SJCRH30 (cell line): ENCODE results near the gene CELSR1. TPM values are rescaled to one million over a fixed set of nuclear protein-coding genes. Genes with fewer than 3 reads are reported as not detected.

Experiments used
- DNase-seq, 2 experiments: peaks; one replicate each; pipeline ENCODE4 v3.0.0-alpha.2; 2015 to 2020
- H3K27ac ChIP-seq: fragments of 250-450 bp; sonication (Bioruptor Pico); 2 replicates; pipeline ENCODE4 v1.5.1; 2020; ENCODE audit warnings: mild to moderate bottlenecking, moderate library complexity
- H3K27me3 ChIP-seq: fragments of 250-450 bp; sonication (Bioruptor Pico); 2 replicates; pipeline ENCODE4 v1.5.1; 2020; ENCODE audit warnings: mild to moderate bottlenecking, moderate library complexity
- H3K36me3 ChIP-seq: fragments of 250-450 bp; sonication (Bioruptor Pico); 2 replicates; pipeline ENCODE4 v1.5.1; 2020; ENCODE audit warnings: mild to moderate bottlenecking, moderate library complexity
- H3K4me1 ChIP-seq: fragments of 250-450 bp; sonication (Bioruptor Pico); 2 replicates; pipeline ENCODE4 v1.5.1; 2020; ENCODE audit warnings: mild to moderate bottlenecking, moderate library complexity
- H3K4me3 ChIP-seq: fragments of 250-450 bp; sonication (Bioruptor Pico); 2 replicates; pipeline ENCODE4 v1.5.1; 2020; ENCODE audit warnings: mild to moderate bottlenecking, moderate library complexity
- H3K9me3 ChIP-seq: fragments of 250-450 bp; sonication (Bioruptor Pico); replicated peaks from 2 replicates; pipeline ENCODE4 v1.5.1; 2020; ENCODE audit warnings: mild to moderate bottlenecking, moderate library complexity
- total RNA-seq: library from RNA; depleted of rRNA; stranded (reverse); fragments of >200 nt; shearing (Covaris generic); gene quantifications from 2 replicates; pipeline ENCODE4 v1.2.3, GENCODE V29; 2014

The CELSR1 gene
- total RNA-seq, 1 experiment from 2014 or later: not detected

DNA sequence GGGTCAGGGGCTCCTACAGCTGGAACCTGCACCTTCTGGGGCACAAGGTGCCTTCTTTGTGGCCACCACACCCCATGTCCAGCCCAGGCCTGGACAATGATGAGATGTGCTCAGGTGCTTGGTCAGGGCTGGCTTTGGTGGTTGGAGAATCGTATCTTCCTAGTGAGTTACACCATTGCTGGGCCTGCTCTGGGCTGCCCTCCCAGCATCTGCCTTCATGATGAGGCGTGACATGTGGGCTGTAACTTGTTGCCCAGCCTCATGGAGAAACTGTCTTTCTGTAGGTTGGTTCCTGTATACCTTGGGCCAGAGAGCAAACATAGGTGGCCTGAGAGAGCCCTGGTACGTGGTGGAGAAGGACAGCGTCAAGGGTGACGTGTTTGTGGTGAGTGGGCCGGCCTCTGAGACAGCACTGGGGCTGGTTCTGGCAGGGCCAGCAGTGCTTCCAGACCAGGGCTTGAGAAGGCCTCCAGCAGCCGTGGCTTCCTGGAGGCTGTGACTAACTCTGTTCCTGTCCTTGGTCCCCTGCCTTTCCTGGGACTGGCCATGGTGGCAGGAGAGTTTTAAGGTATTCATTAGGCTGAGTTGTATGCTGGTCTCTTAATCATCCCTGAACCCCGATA is 183.8 kb downstream of the CELSR1 start:
- H3K36me3 ChIP-seq: peaks cover 32% of the 10 kb centered on the region
- no peaks in the 10 kb centered on the region for H3K9me3 ChIP-seq
- DNase-seq: no peak
- no peak overlapping the region for H3K27ac ChIP-seq
- no peaks in the 10 kb centered on the region for H3K27me3 ChIP-seq
- no peaks in the 10 kb centered on the region for H3K4me1 ChIP-seq
- H3K4me3 ChIP-seq: no peak overlapping the region

- Histone ChIP-seq H3K9me3 (no peaks in the 10 kb centered on the region), H3K4me3 (no peak overlapping the region), H3K27ac (no peak overlapping the region), H3K27me3 (no peaks in the 10 kb centered on the region), H3K4me1 (no peaks in the 10 kb centered on the region), H3K36me3 (peaks cover 40% of the 10 kb centered on the region)
- no peak for DNase-seq
Measured at GRCh38 chr22:46352691-46353386, 184.6 kb downstream of the CELSR1 start.

GRCh38 chr22:46352276-46352675 is 185.1 kb downstream of the CELSR1 start:
- H3K4me1 ChIP-seq: no peaks in the 10 kb centered on the region
- no peak overlapping the region for H3K27ac ChIP-seq
- no peak overlapping the region for H3K4me3 ChIP-seq
- no peak for DNase-seq
- H3K9me3 ChIP-seq: no peaks in the 10 kb centered on the region
- H3K27me3 ChIP-seq: no peaks in the 10 kb centered on the region
- peaks cover 46% of the 10 kb centered on the region for H3K36me3 ChIP-seq

DNA sequence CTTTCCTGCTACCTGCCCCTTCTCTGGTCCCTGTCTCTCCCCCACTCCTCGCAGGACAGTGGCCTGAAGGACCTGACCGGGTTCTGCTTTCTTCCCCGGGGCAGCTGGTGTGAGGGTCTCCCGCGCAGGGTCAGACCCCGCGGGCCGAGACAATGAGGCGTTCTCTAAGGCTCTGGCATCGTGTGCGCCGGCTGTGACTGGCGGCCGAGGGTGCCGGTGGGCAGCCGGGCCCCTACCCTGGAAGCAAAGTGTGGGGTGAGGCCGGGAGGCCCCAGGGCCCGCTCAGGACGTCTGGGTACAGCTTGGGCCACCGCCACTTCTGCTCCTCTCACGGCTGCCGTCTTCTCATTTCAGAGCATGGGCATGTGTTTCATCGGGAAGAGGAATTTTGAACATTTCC is 185.7 kb downstream of the CELSR1 start:
- Histone ChIP-seq H3K36me3 (peaks cover 50% of the 10 kb centered on the region), H3K27me3 (no peaks in the 10 kb centered on the region), H3K27ac (no peak overlapping the region), H3K4me1 (no peaks in the 10 kb centered on the region), H3K4me3 (no peak overlapping the region), H3K9me3 (no peaks in the 10 kb centered on the region)
- DNase-seq: no peak

DNA sequence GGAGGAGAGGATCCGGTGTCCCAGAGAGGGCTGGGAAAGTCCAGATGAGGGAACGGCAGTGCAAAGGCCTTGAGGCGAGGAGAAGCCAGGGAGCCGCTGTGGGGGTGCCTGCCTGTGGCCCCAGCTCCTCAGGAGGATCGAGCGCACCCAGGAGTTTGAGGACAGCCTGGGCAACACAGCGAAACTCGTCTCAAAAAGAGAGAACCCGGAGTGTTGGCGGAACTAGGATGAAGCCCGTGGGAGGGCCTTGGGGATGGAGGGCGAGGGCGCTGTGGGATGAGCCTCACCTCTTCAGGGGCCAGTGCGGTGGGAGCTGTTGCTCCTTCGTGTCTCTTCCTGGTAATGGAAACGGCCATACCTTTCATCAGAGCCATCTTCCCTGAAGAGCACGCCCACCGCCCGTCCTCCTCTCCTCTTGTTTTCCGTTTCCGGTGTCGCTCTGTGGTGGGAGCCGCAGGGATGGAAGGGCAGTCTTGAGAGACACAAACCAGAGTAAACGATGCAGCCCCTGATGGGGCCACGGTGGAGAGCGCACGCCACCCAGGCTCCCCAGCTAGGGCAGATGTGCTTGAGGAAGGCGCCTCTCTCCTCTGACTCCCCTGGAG is 186.2 kb downstream of the CELSR1 start:
- H3K4me1 ChIP-seq: no peaks in the 10 kb centered on the region
- no peak for DNase-seq
- H3K4me3 ChIP-seq: no peak overlapping the region
- H3K9me3 ChIP-seq: no peaks in the 10 kb centered on the region
- no peaks in the 10 kb centered on the region for H3K27me3 ChIP-seq
- H3K27ac ChIP-seq: no peak overlapping the region
- peaks cover 55% of the 10 kb centered on the region for H3K36me3 ChIP-seq

- no peaks in the 10 kb centered on the region for H3K27me3 ChIP-seq
- no peaks in the 10 kb centered on the region for H3K4me1 ChIP-seq
- no peak for DNase-seq
- H3K36me3 ChIP-seq: peaks cover 60% of the 10 kb centered on the region
- no peak overlapping the region for H3K27ac ChIP-seq
- no peak overlapping the region for H3K4me3 ChIP-seq
- no peaks in the 10 kb centered on the region for H3K9me3 ChIP-seq
Measured at GRCh38 chr22:46350646-46351045, 186.8 kb downstream of the CELSR1 start.

GRCh38 chr22:46350121-46350520 is 187.3 kb downstream of the CELSR1 start:
- Histone ChIP-seq H3K4me1 (no peaks in the 10 kb centered on the region), H3K9me3 (no peaks in the 10 kb centered on the region), H3K27me3 (no peaks in the 10 kb centered on the region), H3K36me3 (peaks cover 64% of the 10 kb centered on the region), H3K27ac (no peak overlapping the region), H3K4me3 (no peak overlapping the region)
- DNase-seq: no peak

DNA sequence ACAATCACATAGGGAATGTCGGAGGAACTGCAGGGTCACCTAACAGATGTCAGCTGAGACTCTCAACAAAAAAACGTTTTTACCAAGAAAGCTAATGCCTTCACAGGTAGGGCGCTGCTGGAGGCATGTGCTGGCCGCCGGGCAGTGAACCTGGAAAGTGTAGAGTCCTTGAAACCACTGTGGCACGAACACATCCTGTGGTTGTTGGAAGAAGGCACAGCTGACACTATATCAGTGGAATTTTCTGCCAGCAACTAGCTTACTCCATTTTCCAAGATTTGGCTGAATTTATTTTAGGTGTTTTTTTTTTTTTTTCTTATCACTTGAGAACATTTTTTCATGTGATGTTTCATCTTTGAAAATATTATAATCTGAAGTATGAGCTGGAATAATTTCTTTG is 187.7 kb downstream of the CELSR1 start:
- no peaks in the 10 kb centered on the region for H3K9me3 ChIP-seq
- H3K27ac ChIP-seq: no peak overlapping the region
- DNase-seq: no peak
- no peaks in the 10 kb centered on the region for H3K4me1 ChIP-seq
- no peaks in the 10 kb centered on the region for H3K27me3 ChIP-seq
- peaks cover 66% of the 10 kb centered on the region for H3K36me3 ChIP-seq
- no peak overlapping the region for H3K4me3 ChIP-seq

DNA sequence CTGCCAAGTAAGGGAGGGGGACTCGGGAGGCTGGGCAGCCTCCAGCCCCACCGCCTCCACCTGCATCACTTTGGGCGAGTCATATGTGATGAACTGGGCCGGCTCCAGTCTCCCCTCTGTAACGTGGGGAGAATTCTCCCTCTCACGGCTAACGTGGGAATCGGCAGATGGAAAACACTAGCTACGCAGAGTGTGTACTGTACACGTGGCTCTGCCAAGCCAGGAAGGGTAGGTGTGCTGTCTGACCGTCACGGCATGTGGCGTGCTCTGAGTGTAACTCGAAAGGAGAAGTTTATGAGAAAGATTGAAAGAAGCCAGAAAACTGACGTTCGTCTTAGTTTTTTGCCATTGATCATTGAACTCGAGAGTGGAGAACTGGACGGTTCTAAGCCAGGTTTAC is 188.2 kb downstream of the CELSR1 start:
- peaks cover 68% of the 10 kb centered on the region for H3K36me3 ChIP-seq
- no peak overlapping the region for H3K4me3 ChIP-seq
- DNase-seq: no peak
- H3K4me1 ChIP-seq: no peaks in the 10 kb centered on the region
- H3K27ac ChIP-seq: no peak overlapping the region
- H3K27me3 ChIP-seq: no peaks in the 10 kb centered on the region
- H3K9me3 ChIP-seq: no peaks in the 10 kb centered on the region

DNA sequence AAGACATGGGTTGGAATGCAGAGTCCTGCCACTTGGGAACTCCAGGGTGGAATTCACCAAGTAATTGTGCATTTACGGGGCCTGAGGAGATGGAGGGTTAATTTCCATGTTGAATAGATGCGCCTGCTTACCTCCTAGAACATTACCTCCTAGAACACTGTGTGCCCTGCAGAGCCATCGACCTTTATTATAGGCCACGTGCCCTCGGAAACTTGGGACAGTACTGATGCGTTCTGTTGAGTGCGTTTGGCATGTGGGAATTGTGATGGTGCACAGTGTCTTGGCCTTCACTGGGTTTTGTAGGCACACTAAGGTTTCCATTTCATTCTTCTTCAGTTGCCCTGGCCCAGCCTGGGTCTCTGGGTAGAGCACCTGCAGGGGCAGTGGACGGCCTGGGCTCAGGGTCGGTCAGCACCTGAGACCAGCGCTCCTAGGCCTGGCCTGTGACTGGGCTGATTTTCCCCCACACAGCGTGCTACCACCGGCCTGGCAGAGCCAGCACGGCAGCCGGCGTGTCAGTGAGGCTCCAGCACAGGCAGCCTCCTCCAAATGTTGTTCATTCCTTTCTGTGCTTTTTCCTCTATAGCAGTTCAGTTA is 189.2 kb downstream of the CELSR1 start:
- no peaks in the 10 kb centered on the region for H3K9me3 ChIP-seq
- H3K27ac ChIP-seq: no peak overlapping the region
- H3K4me1 ChIP-seq: no peaks in the 10 kb centered on the region
- no peaks in the 10 kb centered on the region for H3K27me3 ChIP-seq
- peaks cover 75% of the 10 kb centered on the region for H3K36me3 ChIP-seq
- no peak overlapping the region for H3K4me3 ChIP-seq
- no peak for DNase-seq

DNA sequence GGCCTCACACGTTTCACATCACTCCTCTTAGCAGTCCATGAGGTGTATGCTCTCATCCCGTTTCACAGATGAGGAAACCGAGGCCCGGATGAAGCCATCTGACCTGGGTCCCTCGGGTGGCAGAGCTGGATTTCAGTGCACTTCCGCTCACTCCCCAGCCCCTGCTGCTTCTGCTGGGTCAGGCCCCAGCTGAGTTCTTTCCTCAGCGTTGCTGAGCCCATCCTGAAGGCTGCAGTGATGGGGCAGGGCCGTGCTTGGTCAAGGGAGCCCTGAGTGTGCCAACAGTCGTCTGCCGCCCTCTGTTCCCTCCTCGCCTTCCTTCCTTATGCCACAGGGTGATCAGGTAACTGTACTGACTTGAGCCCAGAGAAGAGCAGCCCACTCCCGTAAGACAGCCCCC is 189.8 kb downstream of the CELSR1 start:
- no peak overlapping the region for H3K4me3 ChIP-seq
- no peaks in the 10 kb centered on the region for H3K4me1 ChIP-seq
- no peak overlapping the region for H3K27ac ChIP-seq
- H3K9me3 ChIP-seq: no peaks in the 10 kb centered on the region
- no peak for DNase-seq
- no peaks in the 10 kb centered on the region for H3K27me3 ChIP-seq
- H3K36me3 ChIP-seq: peaks cover 77% of the 10 kb centered on the region

- Histone ChIP-seq H3K27ac (no peak overlapping the region), H3K4me1 (no peaks in the 10 kb centered on the region), H3K4me3 (no peak overlapping the region), H3K27me3 (no peaks in the 10 kb centered on the region), H3K9me3 (no peaks in the 10 kb centered on the region), H3K36me3 (peaks cover 82% of the 10 kb centered on the region)
- no peak for DNase-seq
Measured at GRCh38 chr22:46346680-46347405, 190.6 kb downstream of the CELSR1 start.

GRCh38 chr22:46340676-46341075 is 196.7 kb downstream of the CELSR1 start:
- no peaks in the 10 kb centered on the region for H3K27me3 ChIP-seq
- peaks cover 64% of the 10 kb centered on the region for H3K36me3 ChIP-seq

DNA sequence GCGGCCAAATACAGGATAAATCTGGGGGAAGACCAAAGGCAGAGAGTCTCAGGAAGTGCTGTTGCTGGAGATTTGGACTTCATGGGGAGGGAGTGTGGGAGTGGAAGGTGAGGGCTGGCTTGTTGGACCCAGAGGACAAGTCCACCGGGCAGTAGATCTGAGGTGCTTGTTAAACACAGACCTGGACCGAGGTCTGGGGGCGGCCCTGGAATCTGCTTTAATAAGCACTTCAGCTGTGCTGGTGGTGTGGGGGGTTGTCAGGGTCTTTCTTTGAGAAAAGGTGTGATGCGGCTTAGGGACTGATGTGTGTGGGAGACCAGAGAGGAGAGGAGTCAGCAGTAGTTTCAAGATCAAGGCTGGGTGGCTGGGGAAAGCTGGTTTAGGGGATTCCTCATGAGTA is 197.5 kb downstream of the CELSR1 start:
- DNase-seq: no peak
- Histone ChIP-seq H3K9me3 (no peaks in the 10 kb centered on the region), H3K36me3 (peaks cover 60% of the 10 kb centered on the region)

More at GRCh38 chr22:46340676-46341075, 196.7 kb downstream of the CELSR1 start:
- H3K4me3 ChIP-seq: no peak overlapping the region
- H3K9me3 ChIP-seq: no peaks in the 10 kb centered on the region
- no peak overlapping the region for H3K27ac ChIP-seq
- no peaks in the 10 kb centered on the region; the same call in 1 of the 2 replicates for H3K4me1 ChIP-seq
- no peak for DNase-seq

GRCh38 chr22:46338636-46339035 is 198.8 kb downstream of the CELSR1 start:
- H3K4me1 ChIP-seq: no peaks in the 10 kb centered on the region; the same call in 1 of the 2 replicates
- H3K9me3 ChIP-seq: no peaks in the 10 kb centered on the region
- no peaks in the 10 kb centered on the region for H3K27me3 ChIP-seq
- DNase-seq: no peak
- no peak overlapping the region for H3K27ac ChIP-seq
- H3K36me3 ChIP-seq: peaks cover 48% of the 10 kb centered on the region
- no peak overlapping the region for H3K4me3 ChIP-seq

More for the DNA sequence above, 197.5 kb downstream of the CELSR1 start:
- H3K4me3 ChIP-seq: no peak overlapping the region
- H3K27ac ChIP-seq: no peak overlapping the region
- H3K4me1 ChIP-seq: no peaks in the 10 kb centered on the region; the same call in 1 of the 2 replicates
- no peaks in the 10 kb centered on the region for H3K27me3 ChIP-seq
